HepG2 (cell line): ENCODE measurements around the gene FBXW12. TPM values are rescaled to one million over a fixed set of nuclear protein-coding genes. Genes with fewer than 3 reads are reported as not detected.

Experiments used
- ARNT2 ChIP-seq: sonication (generic); formaldehyde crosslinking; IDR thresholded peaks from 2 replicates; pipeline ENCODE4 v1.8.0; 2022; ENCODE audit warnings: mild to moderate bottlenecking, low read depth, missing genetic modification reagents, moderate library complexity
- BCLAF1 ChIP-seq: fragments of 450-650 bp; IDR thresholded peaks from 2 replicates; pipeline ENCODE4 v1.6.1; 2017; ENCODE audit warnings: mild to moderate bottlenecking
- CEBPB ChIP-seq: IDR thresholded peaks from 2 replicates; pipeline ENCODE4 v1.6.1; 2011; ENCODE audit warnings: low read depth, low read length, improper control_type of control experiment, borderline replicate concordance
- EED ChIP-seq: sonication (generic); formaldehyde crosslinking; IDR thresholded peaks from 2 replicates; pipeline ENCODE4 v1.5.0; 2020; ENCODE audit warnings: mild to moderate bottlenecking, missing genetic modification reagents
- FOXJ3 ChIP-seq: sonication (generic); formaldehyde crosslinking; IDR thresholded peaks from 2 replicates; pipeline ENCODE4 v1.4.0; 2020; ENCODE audit warnings: missing genetic modification reagents, mild to moderate bottlenecking, borderline replicate concordance
- GABPA ChIP-seq, 2 experiments: IDR thresholded peaks; 2 replicates each; pipeline ENCODE4 v1.6.1; 2011 to 2016; ENCODE audit warnings: low read depth in 2 of 2, low read length in 1 of 2, missing biosample characterization in 1 of 2, missing genetic modification characterization in 1 of 2
- GATAD2A ChIP-seq: IDR thresholded peaks from 2 replicates; pipeline ENCODE4 v1.6.1; 2016
- IKZF5 ChIP-seq: IDR thresholded peaks from 2 replicates; pipeline ENCODE4 v1.6.1; 2018; ENCODE audit warnings: missing genetic modification reagents, mild to moderate bottlenecking, missing compliant biosample characterization
- IRF9 ChIP-seq: sonication (generic); formaldehyde crosslinking; IDR thresholded peaks from 2 replicates; pipeline ENCODE4 v1.8.0; 2022; ENCODE audit warnings: missing genetic modification reagents, mild to moderate bottlenecking, borderline replicate concordance
- KLF13 ChIP-seq: sonication (generic); formaldehyde crosslinking; IDR thresholded peaks from 2 replicates; pipeline ENCODE4 v1.4.0; 2020; ENCODE audit warnings: mild to moderate bottlenecking, missing genetic modification reagents
- MIXL1 ChIP-seq: IDR thresholded peaks from 2 replicates; pipeline ENCODE4 v1.6.1; 2016
- NFIC ChIP-seq: IDR thresholded peaks from 2 replicates; pipeline ENCODE4 v1.6.1; 2012; ENCODE audit warnings: mild to moderate bottlenecking, low read length, inconsistent platforms
- NR2F6 ChIP-seq, 2 experiments: IDR thresholded peaks; 2 replicates each; pipeline ENCODE4 v1.6.1; 2016; ENCODE audit warnings: antibody characterized with exemption in 1 of 2, mild to moderate bottlenecking in 1 of 2
- PCBP1 ChIP-seq: fragments of 200-400 bp; formaldehyde crosslinking; IDR thresholded peaks from 2 replicates; pipeline ENCODE4 v1.6.1; 2017; ENCODE audit warnings: mild to moderate bottlenecking, low read depth, low read length, borderline replicate concordance
- RELA ChIP-seq: sonication (generic); formaldehyde crosslinking; IDR thresholded peaks from 2 replicates; pipeline ENCODE4 v1.4.0; 2020; ENCODE audit warnings: missing genetic modification reagents
- SUZ12 ChIP-seq: fragments of 150-350 bp; IDR thresholded peaks from 2 replicates; pipeline ENCODE4 v1.6.1; 2014; ENCODE audit warnings: low read depth, low read length
- TRIM24 ChIP-seq: sonication (generic); formaldehyde crosslinking; IDR thresholded peaks from 2 replicates; pipeline ENCODE4 v1.8.0; 2022; ENCODE audit warnings: mild to moderate bottlenecking, missing genetic modification reagents
- ZBTB38 ChIP-seq: sonication (generic); formaldehyde crosslinking; IDR thresholded peaks from 2 replicates; pipeline ENCODE4 v1.5.1; 2020; ENCODE audit warnings: mild to moderate bottlenecking, missing genetic modification reagents
- ZC3H4 ChIP-seq: sonication (generic); formaldehyde crosslinking; IDR thresholded peaks from 2 replicates; pipeline ENCODE4 v1.4.0; 2020; ENCODE audit warnings: missing genetic modification reagents, borderline replicate concordance
- ZNF207 ChIP-seq: fragments of 450-650 bp; IDR thresholded peaks from 2 replicates; pipeline ENCODE4 v1.6.1; 2016; ENCODE audit warnings: antibody characterized with exemption, borderline replicate concordance
- ZNF225 ChIP-seq: sonication (generic); formaldehyde crosslinking; IDR thresholded peaks from 2 replicates; pipeline ENCODE4 v1.4.0; 2020; ENCODE audit warnings: mild to moderate bottlenecking, missing genetic modification reagents
- ZNF446 ChIP-seq: sonication (generic); formaldehyde crosslinking; IDR thresholded peaks from 2 replicates; pipeline ENCODE4 v1.5.0; 2020; ENCODE audit warnings: mild to moderate bottlenecking, missing genetic modification reagents
- ZNF547 ChIP-seq: sonication (generic); formaldehyde crosslinking; IDR thresholded peaks from 2 replicates; pipeline ENCODE4 v1.5.1; 2020; ENCODE audit warnings: mild to moderate bottlenecking, missing genetic modification reagents
- ZNF652 ChIP-seq: IDR thresholded peaks from 2 replicates; pipeline ENCODE4 v1.6.1; 2016; ENCODE audit warnings: low read depth, borderline replicate concordance
- ZNF740 ChIP-seq: sonication (generic); formaldehyde crosslinking; IDR thresholded peaks from 2 replicates; pipeline ENCODE4 v1.4.0; 2020; ENCODE audit warnings: missing genetic modification reagents
- polyA plus RNA-seq, 8 experiments: library from polyadenylated mRNA; depleted of rRNA in 3 of 8; stranded (reverse) in 7 of 8; unstranded in 1 of 8; fragments of >200 nt; fragmentation: Illumina TruSeq in 4 of 8; extraction: Trizol in 4 of 8; gene quantifications; 2 replicates each; pipeline versions ENCODE4 v1.2.1 to v1.2.3, GENCODE V29; 2011 to 2016; ENCODE audit warnings: low read depth in 4 of 8, missing spikeins in 1 of 8, mixed read lengths in 1 of 8; ENCODE audit not compliant: insufficient read depth in 1 of 8
- total RNA-seq, 5 experiments: library from RNA; depleted of rRNA; stranded (reverse); fragments of >200 nt; fragmentation: Illumina TruSeq; extraction: Trizol; gene quantifications; 2 replicates each; pipeline ENCODE4 v1.2.3, GENCODE V29; 2016; ENCODE audit warnings: low read depth in 1 of 5
- TF ChIP-seq, protein P1 (sequence below): sonication (generic); formaldehyde crosslinking; IDR thresholded peaks from 2 replicates; pipeline ENCODE4 v1.4.0; 2020; ENCODE audit warnings: low read depth, mild to moderate bottlenecking, missing genetic modification reagents

Gene FBXW12
- total and polyA plus RNA-seq, 2 of the 13 experiments (the other 11 are each of a cell fraction or from before 2014, with no cell fraction given) = not detected

DNA sequence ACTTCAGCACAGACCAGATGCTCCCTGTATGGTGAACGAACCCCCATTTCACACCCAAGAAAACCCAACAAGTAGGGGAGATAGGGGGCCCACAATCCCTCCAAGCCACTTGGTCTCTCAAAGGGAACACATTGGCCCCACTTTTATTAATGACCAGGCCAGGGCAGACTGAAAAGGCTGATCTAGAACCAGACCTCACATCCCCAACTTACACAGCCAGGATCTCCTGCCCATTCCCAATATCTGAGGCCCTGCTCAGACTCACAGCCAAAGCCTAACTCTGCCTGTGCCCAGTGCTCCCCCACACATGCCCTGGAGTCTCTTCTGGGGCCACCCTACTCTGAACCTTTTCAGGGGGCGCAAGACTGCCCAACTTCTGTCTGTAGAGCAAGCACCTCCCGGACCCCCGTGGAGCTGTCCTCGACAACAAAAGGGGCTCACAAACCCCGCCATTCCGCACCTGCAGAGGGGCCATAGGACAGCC, 56.1 kb downstream of the FBXW12 start (continued):
- TF ChIP-seq MIXL1 (CRISPR knock-in tag) (no peak), IRF9 (CRISPR knock-in tag) (peak; percentile 40; the same call in 1 of the 2 replicates), ZNF740 (CRISPR knock-in tag) (peak; percentile 14; the same call in 1 of the 2 replicates), GATAD2A (CRISPR knock-in tag) (no peak), NFIC (no peak), ZC3H4 (CRISPR knock-in tag) (no peak), ZNF446 (no peak), EED (CRISPR knock-in tag) (no peak), GABPA (IDR thresholded peaks at IDR 0.05; ENCODE audit: low read depth, low read length) (no peak), GABPA (CRISPR knock-in tag; IDR thresholded peaks at IDR 0.05; ENCODE audit: low read depth) (no peak), ARNT2 (no peak), CEBPB (no peak), TRIM24 (CRISPR knock-in tag) (no peak), FOXJ3 (no peak; the same call in 1 of the 2 replicates), RELA (CRISPR knock-in tag) (no peak), ZNF652 (CRISPR knock-in tag) (no peak), ZBTB38 (0 out of 2 replicates have a peak, but pooled peaks have one; percentile 10), ZNF225 (CRISPR knock-in tag) (no peak), ZNF207 (no peak), IKZF5 (0 out of 2 replicates have a peak, but pooled peaks have one; percentile 28), SUZ12 (no peak), KLF13 (no peak), ZNF547 (CRISPR knock-in tag) (no peak), PCBP1 (no peak), NR2F6 (IDR thresholded peaks at IDR 0.05) (no peak), NR2F6 (CRISPR knock-in tag; IDR thresholded peaks at IDR 0.05) (no peak), BCLAF1 (no peak)
- TF ChIP-seq, protein P1, sequence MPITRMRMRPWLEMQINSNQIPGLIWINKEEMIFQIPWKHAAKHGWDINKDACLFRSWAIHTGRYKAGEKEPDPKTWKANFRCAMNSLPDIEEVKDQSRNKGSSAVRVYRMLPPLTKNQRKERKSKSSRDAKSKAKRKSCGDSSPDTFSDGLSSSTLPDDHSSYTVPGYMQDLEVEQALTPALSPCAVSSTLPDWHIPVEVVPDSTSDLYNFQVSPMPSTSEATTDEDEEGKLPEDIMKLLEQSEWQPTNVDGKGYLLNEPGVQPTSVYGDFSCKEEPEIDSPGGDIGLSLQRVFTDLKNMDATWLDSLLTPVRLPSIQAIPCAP (CRISPR knock-in tag) = no peak
